Subcutaneous adipose tissue (tissue), 4 donors: Measurements from ENCODE around the gene PRAME. TPM values are rescaled to one million over a fixed set of nuclear protein-coding genes. Genes with fewer than 3 reads are reported as not detected.

Experiments used
- CTCF ChIP-seq: fragments of 450-650 bp; IDR thresholded peaks from one replicate; pipeline ENCODE4 v1.5.1; 2016; ENCODE audit warnings: low read depth, mild to moderate bottlenecking, control low read depth, antibody characterized with exemption, moderate library complexity
- total RNA-seq, 4 donors: library from RNA; depleted of rRNA; stranded (reverse); fragments of >200 nt; gene quantifications; one replicate each; pipeline ENCODE4 v1.1.0, GENCODE V29; 2016

The PRAME gene
- total RNA-seq, 4 donors from 2014 or later = not detected

DNA sequence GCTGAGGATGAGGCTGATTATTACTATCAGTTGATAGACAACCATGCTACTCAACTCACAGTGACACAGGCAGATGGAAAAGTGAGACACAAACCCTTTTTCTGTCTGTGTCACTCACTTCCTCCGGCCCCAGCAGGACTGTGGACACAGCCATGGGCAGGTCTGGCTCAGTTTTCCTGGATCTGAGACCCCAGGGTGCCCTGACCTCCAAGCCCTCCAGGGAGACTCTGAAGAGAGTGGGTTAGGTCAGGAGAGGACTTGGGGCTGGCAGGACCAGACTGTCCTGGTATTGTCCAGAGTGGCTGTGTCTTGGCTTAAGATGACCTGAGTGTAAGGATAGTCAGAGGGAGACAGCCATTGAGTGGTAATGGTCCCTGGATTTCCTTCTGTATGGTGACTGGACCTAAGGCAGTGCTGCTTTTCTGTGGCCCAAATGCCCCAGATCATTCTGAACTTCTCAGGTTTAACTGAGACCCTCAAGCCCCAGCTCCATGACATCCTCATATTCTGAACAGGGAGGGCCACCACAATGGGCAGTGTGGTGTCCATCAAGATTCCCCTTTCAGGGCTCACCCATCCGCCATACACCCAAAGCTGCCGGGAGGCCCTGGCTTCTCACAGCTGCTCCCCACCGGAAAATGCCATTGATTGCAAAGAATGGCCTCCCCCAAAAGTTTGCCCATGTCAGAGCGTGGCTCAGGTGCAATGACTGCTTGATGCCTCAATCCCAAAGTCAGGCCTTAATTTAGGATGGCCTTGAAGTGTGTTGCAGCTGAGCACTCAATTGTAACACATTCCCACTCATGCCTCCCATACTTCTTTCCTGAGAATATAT lies 36.2 kb upstream of the PRAME start:
- no peak for TF ChIP-seq CTCF

DNA sequence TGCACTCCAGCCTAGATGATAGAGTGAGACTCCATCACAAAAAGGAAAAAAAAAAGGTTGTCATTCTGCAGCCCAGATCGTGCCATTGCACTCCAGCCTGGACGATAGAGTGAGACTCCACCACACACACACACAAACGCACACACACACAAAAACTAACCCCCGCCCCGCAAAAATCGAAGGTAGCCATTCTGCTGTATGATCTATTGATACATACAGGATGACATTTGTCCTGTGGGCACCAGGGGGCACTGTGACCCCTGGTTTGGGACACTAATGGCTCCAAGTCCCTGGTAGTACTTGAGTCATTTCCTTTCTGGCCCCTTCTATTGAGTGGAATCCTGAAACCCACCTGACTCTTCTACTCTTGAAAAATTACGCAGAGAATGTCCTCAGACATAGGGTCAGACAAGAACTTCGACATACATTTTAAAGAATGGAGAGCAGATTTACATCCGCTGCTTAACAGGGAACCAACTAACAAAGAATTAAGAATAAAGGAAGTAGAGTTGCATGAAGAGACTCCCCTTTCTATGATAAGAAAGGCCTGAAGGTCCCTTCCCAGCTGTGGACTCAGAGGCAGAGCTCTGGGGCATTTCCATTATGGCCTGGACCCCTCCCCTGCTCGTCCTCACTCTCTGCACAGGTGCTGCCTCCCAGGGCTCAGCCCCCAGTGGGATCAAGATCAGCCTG lies 35.0 kb upstream of the PRAME start:
- no peak for TF ChIP-seq CTCF

- TF ChIP-seq CTCF = no peak
Observed at GRCh38 chr22:22593250-22593649, 34.2 kb upstream of the PRAME start.

DNA sequence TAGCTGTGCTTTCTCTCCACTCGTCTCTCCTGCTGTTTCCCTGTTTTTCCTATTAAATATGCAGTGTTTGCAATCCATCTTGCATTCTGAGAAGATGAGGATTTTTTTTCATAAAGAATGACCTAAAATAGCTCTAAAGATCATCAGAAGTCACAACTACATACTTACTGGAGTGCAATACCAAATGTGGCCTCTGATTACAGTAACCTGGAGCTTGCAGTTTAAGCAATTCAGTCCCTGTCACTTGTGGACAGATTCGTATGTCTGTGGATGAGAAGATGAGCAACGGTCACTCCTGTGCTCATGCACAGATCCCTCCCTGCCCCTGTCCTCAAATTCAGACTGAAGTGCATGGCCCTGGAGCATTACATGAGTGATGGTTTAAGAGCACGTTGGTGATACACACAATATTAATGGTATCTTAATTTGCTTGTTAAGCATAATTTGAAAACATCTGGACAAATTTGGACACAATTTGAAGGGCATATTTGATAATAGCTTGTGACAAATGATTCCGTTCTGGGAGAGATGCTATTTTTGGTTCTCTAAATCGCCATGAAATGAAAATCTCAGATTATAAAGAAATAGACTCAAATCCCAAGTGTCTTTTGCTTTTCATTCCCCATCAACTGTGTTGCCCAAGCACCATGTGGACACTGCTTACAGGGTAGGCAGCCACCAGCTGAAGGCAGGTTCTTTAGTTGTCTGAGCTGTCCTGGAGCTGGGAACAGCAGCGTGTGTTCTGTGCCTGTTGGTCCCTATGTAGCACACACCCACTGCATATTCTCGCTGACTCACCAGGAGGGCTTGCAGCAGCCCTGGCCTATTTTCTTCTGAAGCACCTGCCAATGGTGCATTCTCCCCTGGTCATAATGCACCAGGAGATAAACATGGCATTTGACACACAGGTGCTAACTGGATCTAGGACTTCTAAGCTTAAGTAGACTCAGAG lies 32.6 kb upstream of the PRAME start:
- TF ChIP-seq CTCF = no peak

DNA sequence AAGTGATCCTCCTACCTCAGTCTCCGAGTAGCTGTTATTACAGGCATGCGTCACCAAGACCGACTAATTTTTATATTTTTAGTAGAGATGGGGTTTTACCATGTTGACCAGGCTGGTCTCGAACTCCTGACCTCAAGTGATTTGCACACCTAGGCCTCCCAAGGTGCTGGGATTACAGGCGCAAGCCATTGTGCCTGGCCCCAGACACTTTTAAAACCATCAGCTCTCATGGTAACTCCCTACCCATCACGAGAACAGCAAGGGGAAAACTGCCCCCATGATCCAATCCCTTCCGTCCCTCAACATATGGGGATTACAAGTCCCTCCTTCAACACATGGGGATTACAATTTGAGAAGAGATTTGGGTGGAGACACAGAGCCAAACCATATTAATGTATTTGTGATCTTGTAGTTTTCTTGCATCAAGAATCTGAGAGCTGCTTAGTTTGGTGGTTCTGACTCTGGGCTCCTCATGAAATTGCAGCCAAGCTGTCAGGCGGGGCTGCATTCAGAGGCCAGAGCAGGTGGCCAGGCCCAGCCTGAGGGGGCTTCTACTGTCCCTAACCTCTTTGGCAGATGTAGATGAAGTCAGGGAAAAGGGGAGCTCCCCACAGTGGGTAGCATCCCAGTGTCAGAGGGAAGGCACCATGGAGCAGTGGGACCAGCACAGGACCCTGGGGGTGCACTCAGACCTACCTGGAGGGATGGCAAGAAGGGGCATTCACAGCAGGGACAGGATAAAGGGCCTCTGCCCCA lies 31.2 kb upstream of the PRAME start:
- TF ChIP-seq CTCF = no peak

DNA sequence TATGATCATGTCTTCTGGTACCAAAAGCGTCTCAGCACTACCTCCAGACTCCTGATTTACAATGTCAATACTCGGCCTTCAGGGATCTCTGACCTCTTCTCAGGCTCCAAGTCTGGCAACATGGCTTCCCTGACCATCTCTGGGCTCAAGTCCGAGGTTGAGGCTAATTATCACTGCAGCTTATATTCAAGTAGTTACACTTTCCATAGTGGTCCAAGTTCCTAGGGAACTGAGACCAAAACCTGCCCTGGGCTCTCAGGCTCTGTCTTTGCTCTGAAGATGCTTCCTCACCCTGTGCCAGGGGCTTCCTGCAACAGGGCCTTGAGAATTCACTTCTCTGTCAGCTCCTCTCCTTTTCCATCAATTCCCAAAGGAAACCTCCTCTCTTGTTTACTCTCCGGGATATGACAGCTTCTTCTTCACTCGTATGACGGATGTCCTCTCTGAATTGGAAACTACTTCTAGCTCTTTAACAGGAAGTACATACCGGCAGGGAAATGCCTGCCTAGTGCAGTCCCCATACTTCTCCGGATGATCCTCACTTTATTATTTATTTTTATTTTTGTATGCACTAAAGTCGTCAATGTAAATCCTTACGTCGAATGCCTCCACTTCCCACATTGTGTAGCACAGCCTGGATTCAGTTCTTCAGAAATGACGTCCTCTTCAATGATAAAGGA lies 29.6 kb upstream of the PRAME start:
- no peak for TF ChIP-seq CTCF
